GM23248 (cell line): Measurements from ENCODE around the gene KIF1A. TPM values are rescaled to one million over a fixed set of nuclear protein-coding genes. Genes with fewer than 3 reads are reported as not detected.

Experiments used
- DNase-seq: peaks from one replicate; pipeline ENCODE4 v3.0.0-alpha.2; 2015
- H2AFZ ChIP-seq: fragments of 200-600 bp; sonication (generic); 2 replicates; pipeline ENCODE4 v1.6.1; 2016; ENCODE audit warnings: antibody characterized with exemption
- H3F3A ChIP-seq: fragments of 200-600 bp; sonication (generic); 2 replicates; pipeline ENCODE4 v1.6.1; 2016; ENCODE audit warnings: mild to moderate bottlenecking, antibody characterized with exemption, mixed run types; ENCODE audit not compliant: insufficient read depth
- H3K27ac ChIP-seq: fragments of 200-600 bp; sonication (generic); 2 replicates; pipeline ENCODE4 v1.5.1; 2016; ENCODE audit warnings: mild to moderate bottlenecking
- H3K27me3 ChIP-seq: fragments of 200-600 bp; sonication (generic); replicated peaks from 2 replicates; pipeline ENCODE4 v1.6.1; 2016; ENCODE audit warnings: mild to moderate bottlenecking; ENCODE audit not compliant: insufficient read depth
- H3K36me3 ChIP-seq: fragments of 200-600 bp; sonication (generic); 2 replicates; pipeline ENCODE4 v1.6.1; 2016; ENCODE audit warnings: low read depth, mild to moderate bottlenecking
- H3K4me1 ChIP-seq: fragments of 200-600 bp; sonication (generic); 2 replicates; pipeline ENCODE4 v1.6.1; 2016; ENCODE audit warnings: mild to moderate bottlenecking; ENCODE audit not compliant: insufficient read depth
- H3K4me2 ChIP-seq: fragments of 200-600 bp; sonication (generic); one replicate; pipeline ENCODE4 v1.6.1; 2016; ENCODE audit warnings: mild to moderate bottlenecking; ENCODE audit not compliant: unreplicated experiment
- H3K4me3 ChIP-seq: fragments of 200-600 bp; sonication (generic); 2 replicates; pipeline ENCODE4 v1.5.1; 2016; ENCODE audit warnings: mild to moderate bottlenecking
- H3K79me2 ChIP-seq: fragments of 200-600 bp; sonication (generic); 2 replicates; pipeline ENCODE4 v1.6.1; 2016; ENCODE audit warnings: mild to moderate bottlenecking; ENCODE audit not compliant: insufficient read depth
- H3K9ac ChIP-seq: fragments of 200-600 bp; sonication (generic); 2 replicates; pipeline ENCODE4 v1.6.1; 2016; ENCODE audit warnings: mild to moderate bottlenecking
- H3K9me2 ChIP-seq: fragments of 200-600 bp; sonication (generic); 2 replicates; pipeline ENCODE4 v1.6.1; 2016; ENCODE audit warnings: mixed run types, mild to moderate bottlenecking, moderate library complexity; ENCODE audit not compliant: insufficient read depth
- H3K9me3 ChIP-seq: fragments of 200-600 bp; sonication (generic); one replicate; pipeline ENCODE4 v1.6.1; 2017; ENCODE audit warnings: low read depth
- H4K20me1 ChIP-seq: fragments of 200-600 bp; sonication (generic); 2 replicates; pipeline ENCODE4 v1.6.0; 2016; ENCODE audit not compliant: insufficient read depth
- EZH2 ChIP-seq: fragments of 200-600 bp; sonication (generic); IDR thresholded peaks from 2 replicates; pipeline ENCODE4 v1.6.1; 2018; ENCODE audit warnings: antibody characterized with exemption, mild to moderate bottlenecking; ENCODE audit not compliant: insufficient read depth, poor library complexity, severe bottlenecking
- EZH2phosphoT487 ChIP-seq: fragments of 200-600 bp; sonication (generic); IDR thresholded peaks from 2 replicates; pipeline ENCODE4 v1.6.1; 2018; ENCODE audit warnings: antibody characterized with exemption, moderate library complexity, mild to moderate bottlenecking, low read depth; ENCODE audit not compliant: insufficient read depth
- WGBS, 2 experiments: methylation state at CpG; one replicate each; pipeline ENCODE4 v1.1.6; 2015 to 2017; ENCODE audit warnings: low lambda C conversion rate in 2 of 2, low coverage in 1 of 2; ENCODE audit errors: missing lambda C conversion rate in 2 of 2; 5-methylcytosine and 5-hydroxymethylcytosine counted together
- in situ Hi-C: fragments of 300-500 bp; cut with MboI; formaldehyde crosslinking; loops from 2 replicates; pipeline ENCODE4 v1.15.0; 2020
- polyA plus RNA-seq: library from polyadenylated mRNA; unstranded; fragments of >200 nt; fragmentation: Nextera tagmentation; extraction: Ambion mirVana; gene quantifications from 2 replicates; pipeline ENCODE4 v1.2.1, GENCODE V29; 2016
- total RNA-seq: library from RNA; depleted of rRNA; stranded (reverse); fragments of >200 nt; shearing (Covaris generic); gene quantifications from 2 replicates; pipeline ENCODE4 v1.2.3, GENCODE V29; 2014

The KIF1A gene
- total and polyA plus RNA-seq, 2 experiments from 2014 or later = under 0.01 to 0.05 TPM

DNA sequence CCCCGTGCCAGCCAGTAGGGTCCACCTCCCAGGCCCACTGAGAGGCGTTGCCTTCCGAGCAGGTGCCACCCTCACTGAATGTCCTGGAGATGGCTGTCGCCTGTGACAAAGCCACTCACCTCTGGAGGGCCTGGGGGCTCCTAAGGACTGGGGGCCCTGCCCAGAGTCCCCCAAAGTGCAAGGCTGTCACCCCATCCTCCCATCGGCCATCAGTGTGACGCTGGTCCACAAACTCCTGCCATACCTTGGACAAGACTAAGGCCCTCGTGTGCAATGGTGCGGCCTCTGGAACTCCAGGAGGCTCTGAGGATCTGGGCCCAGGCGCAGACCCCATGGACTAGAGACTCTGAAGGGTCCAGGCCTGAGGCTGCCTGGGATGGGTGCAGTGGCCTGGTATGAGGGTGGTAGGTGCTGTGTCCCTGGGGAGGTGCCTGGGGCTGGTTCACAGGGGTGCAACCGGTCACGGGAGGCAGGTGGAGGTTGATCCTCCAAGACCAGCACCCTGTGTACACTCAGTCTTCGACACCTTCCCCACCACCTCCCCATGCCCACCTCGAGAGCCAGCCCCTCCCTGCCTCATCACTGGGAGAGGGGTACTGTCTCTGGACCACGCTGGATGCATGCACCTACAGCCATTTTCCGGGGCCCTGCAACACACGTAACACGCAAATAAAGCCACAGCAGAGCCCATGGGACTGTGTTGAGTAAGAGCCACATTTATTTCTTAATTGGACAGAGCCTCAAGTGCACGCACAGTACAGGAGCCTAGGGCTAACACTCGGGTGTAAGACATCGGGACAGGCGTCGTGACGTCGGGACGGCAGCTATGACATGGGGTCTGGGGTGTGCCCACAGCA, 106.7 kb downstream of the KIF1A start:
- no peaks in the 10 kb centered on the region for H3K79me2 ChIP-seq
- no peak for DNase-seq
- no peaks in the 10 kb centered on the region for H4K20me1 ChIP-seq
- H3F3A ChIP-seq = no peaks in the 10 kb centered on the region
- H3K27me3 ChIP-seq = peaks cover 41% of the 10 kb centered on the region
- no peak for TF ChIP-seq EZH2phosphoT487
- TF ChIP-seq EZH2 = no peak
- H3K9me2 ChIP-seq = no peaks in the 10 kb centered on the region
- no peak overlapping the region for H3K4me3 ChIP-seq
- no peak overlapping the region for H3K4me2 ChIP-seq
- 54 to 56% methylated on average over 25 of the region's 25 CpGs for WGBS, 2 experiments
- no peaks in the 10 kb centered on the region for H3K36me3 ChIP-seq
- no peak overlapping the region for H3K27ac ChIP-seq
- H2AFZ ChIP-seq = no peak overlapping the region
- H3K4me1 ChIP-seq = no peaks in the 10 kb centered on the region
- in situ Hi-C loops = no loop called here
- H3K9me3 ChIP-seq = no peaks in the 10 kb centered on the region
- H3K9ac ChIP-seq = no peak overlapping the region

DNA sequence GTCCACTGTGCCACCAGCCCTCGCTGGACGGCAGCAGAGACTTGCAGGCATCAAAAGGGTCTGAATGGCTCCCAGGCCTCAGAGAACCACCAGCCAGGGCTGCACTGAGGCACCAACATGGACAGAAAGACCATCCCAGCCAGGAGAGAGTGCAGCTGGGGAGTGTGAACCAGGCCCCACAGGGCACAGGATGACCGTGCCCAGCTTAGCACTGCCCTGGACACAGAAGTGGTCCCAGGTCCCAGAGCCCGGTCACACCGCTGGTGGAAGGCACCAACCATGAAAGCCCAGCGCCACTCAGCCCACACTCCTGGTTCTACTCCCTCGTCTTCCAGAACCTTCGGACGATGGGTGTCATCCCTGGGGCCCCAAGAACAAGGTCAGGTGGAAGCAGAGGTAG, 107.9 kb downstream of the KIF1A start:
- no peak overlapping the region for H3K4me2 ChIP-seq
- H3K27me3 ChIP-seq = peaks cover 46% of the 10 kb centered on the region
- TF ChIP-seq EZH2 (no peak), EZH2phosphoT487 (no peak)
- H3K79me2 ChIP-seq = no peaks in the 10 kb centered on the region
- H4K20me1 ChIP-seq = no peaks in the 10 kb centered on the region
- H3K9ac ChIP-seq = no peak overlapping the region
- no peaks in the 10 kb centered on the region for H3K36me3 ChIP-seq
- H2AFZ ChIP-seq = no peak overlapping the region
- DNase-seq = no peak
- in situ Hi-C loops = no loop called here
- no peak overlapping the region for H3K27ac ChIP-seq
- H3K9me2 ChIP-seq = no peaks in the 10 kb centered on the region
- H3K4me1 ChIP-seq = no peaks in the 10 kb centered on the region
- H3F3A ChIP-seq = no peaks in the 10 kb centered on the region
- H3K4me3 ChIP-seq = no peak overlapping the region
- no peaks in the 10 kb centered on the region for H3K9me3 ChIP-seq
- WGBS, 2 experiments = 65 to 71% methylated on average over 9 of the region's 9 CpGs

- Histone ChIP-seq H3K9me3 (no peaks in the 10 kb centered on the region), H3K9ac (no peak overlapping the region), H3K4me1 (no peaks in the 10 kb centered on the region), H3K9me2 (no peaks in the 10 kb centered on the region), H4K20me1 (no peaks in the 10 kb centered on the region), H2AFZ (no peak overlapping the region), H3K4me3 (no peak overlapping the region), H3K27me3 (peaks cover 46% of the 10 kb centered on the region), H3K4me2 (no peak overlapping the region), H3K27ac (no peak overlapping the region), H3F3A (no peaks in the 10 kb centered on the region), H3K36me3 (no peaks in the 10 kb centered on the region), H3K79me2 (no peaks in the 10 kb centered on the region)
- WGBS, 2 experiments = 52 to 62% methylated on average over 5 of the region's 5 CpGs
- TF ChIP-seq EZH2phosphoT487 (no peak), EZH2 (no peak)
- no peak for DNase-seq
- in situ Hi-C loops = no loop called here
These were observed 108.3 kb downstream of the KIF1A start for GRCh38 chr2:240711701-240712100.

GRCh38 chr2:240711296-240711695, 108.7 kb downstream of the KIF1A start:
- H3K36me3 ChIP-seq = no peaks in the 10 kb centered on the region
- no peaks in the 10 kb centered on the region for H4K20me1 ChIP-seq
- H3K4me2 ChIP-seq = no peak overlapping the region
- H3K9me3 ChIP-seq = no peaks in the 10 kb centered on the region
- peaks cover 49% of the 10 kb centered on the region for H3K27me3 ChIP-seq
- H3K4me3 ChIP-seq = no peak overlapping the region
- H3K4me1 ChIP-seq = no peaks in the 10 kb centered on the region
- no peak overlapping the region for H3K9ac ChIP-seq
- H3K27ac ChIP-seq = no peak overlapping the region
- H2AFZ ChIP-seq = no peak overlapping the region
- no peak for TF ChIP-seq EZH2
- TF ChIP-seq EZH2phosphoT487 = no peak
- H3K79me2 ChIP-seq = no peaks in the 10 kb centered on the region
- in situ Hi-C loops = no loop called here
- DNase-seq = no peak
- H3K9me2 ChIP-seq = no peaks in the 10 kb centered on the region
- H3F3A ChIP-seq = no peaks in the 10 kb centered on the region
- WGBS, 2 experiments = 54 to 60% methylated on average over 9 of the region's 9 CpGs
